ENCODE data around the gene ITLN2.
"Not testable (repeated sequence)": the region's sequence is repeated elsewhere in the genome, so short reads cannot be mapped to it uniquely, and the experiment has no call there.

Gene ITLN2

DNA sequence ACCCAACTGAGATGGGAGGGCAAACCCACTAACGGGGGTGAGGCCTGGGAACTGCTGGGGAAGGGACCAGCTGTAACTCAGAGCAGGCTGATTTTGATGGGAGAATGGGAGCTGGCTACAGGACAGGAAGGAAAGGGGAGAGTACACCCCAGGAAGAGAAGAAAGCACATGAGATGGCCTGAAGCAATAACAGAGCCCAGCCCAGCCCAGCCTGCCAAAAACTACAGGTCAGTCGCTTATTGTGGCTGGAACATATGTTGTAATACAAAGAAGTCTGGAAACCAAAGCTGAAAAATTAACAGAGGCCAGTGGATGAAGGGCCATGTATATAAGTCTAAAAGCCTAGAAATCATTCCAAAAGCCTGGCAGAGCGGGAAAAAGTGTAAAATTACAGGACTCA is 1.6 kb downstream of the ITLN2 start:
- ATAC-seq (no peak), DNase-seq (no peak)

DNA sequence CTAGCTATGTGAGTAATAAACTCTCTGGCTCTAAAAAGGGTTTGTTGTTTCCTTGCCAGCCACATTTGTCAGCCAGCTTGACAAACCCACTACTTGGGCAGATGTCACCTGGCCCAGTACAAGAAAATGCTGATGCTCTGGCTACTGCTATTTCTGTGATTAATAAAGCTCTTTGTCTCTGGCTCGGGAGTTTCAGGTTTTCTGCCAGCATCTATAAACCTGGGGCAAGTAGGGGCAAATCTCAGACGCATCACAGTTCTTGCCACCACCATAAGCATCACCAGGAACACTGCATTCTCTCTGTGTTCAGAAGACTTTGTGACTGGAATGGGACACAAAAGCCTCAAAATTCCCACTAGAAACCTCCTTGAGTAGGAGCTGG is 2.5 kb downstream of the ITLN2 start:
- no peak for ATAC-seq
- no peak for DNase-seq

DNA sequence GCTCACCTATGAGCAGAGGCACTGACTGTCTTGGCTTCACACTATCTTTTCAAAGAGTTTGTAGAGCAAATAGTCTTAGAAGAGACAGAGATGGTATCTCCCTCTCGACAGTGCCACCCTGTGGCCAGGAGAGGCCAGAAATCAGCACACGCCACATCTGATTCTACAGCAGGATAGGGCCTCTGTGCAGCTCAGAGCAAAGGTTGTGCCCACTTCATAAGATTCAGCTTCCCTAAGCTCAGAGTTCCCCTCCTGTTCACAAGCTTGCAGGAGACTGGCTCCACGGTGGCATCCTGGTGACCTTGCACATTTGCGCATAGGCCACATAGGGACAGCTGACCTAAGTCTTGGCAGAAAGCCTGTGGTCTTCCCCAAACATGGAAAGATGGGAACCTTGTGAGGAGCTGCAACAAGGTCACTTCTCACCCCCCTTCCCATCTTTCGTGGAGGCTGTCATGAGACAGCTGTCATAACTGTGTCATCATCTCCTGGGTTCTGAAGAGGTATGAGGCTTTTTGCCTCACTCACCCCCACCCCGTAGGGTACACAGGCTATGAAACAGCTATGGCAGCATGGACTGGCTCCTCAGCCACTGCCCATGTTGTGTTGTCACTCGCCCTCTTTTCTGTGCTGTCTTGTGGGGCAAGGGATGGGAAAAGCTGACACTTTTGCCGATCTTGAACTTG is 3.0 kb downstream of the ITLN2 start:
- DNase-seq (peak; percentile 73), ATAC-seq (peak; percentile 74)

DNA sequence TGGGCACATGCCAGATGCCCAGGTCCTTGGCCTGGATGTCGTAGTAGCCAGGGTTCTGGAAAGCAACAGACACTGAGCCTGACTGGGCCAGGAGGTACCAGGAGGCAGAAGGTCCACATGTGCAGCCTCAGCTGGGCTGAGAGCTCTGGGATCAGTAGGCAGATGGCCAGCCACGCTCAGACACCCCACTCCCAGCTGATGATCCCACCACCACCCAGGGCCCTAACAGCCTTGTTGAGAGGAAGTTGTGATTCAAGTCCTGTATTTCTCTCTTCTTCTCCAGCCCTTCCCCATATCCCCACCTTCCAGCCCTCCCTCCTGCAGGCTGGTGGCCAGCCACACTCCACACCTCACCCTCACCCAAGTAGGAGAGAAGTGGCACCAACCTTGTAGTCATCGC is 4.0 kb downstream of the ITLN2 start:
- DNase-seq = no peak
- no peak for ATAC-seq

DNA sequence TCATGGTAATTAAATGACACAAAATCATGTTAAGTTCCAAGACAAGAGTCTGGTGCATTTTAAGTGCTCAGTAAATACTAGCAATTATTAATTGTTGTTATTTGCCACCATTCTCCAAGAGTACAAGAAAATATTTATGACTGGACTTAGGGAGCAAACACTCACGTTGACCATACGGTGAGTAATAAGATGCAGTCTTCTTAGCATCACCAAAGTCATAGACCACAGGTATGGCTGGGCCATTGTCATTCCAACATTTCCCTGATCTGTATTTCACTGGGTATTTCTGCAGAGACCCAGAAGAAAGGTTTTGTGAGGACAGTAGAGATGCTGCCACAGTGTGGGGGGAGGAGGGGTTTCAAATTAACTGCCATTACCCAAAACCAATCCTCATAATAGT is 4.7 kb downstream of the ITLN2 start:
- DNase-seq (no peak), ATAC-seq (no peak)

DNA sequence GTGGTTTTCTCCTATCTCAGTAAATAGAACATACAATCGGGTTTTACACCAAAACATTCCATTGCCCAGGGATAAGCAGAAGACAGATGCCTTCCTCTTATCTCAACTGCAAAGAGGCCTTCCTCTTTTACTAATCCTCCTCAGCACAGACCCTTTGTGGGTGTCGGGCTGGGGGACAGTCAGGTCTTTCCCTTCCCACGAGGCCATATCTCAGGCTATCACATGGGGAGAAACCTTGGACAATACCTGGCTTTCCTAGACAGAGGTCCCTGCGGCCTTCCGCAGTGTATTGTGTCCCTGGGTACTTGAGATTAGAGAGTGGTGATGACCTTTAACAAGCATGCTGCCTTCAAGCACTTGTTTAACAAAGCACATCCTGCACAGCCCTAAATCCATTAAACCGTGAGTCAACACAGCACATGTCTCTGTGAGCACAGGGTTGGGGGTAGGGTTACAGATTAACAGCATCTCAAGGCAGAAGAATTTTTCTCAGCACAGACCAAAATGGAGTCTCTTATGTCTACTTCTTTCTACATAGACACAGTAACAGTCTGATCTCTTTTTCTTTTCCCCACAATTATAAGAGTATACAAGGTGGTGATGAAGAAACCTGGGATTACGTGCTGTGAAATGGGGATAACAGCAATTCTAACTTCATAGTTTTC is 5.3 kb downstream of the ITLN2 start:
- not testable (repeated sequence) for DNase-seq, ATAC-seq

DNA sequence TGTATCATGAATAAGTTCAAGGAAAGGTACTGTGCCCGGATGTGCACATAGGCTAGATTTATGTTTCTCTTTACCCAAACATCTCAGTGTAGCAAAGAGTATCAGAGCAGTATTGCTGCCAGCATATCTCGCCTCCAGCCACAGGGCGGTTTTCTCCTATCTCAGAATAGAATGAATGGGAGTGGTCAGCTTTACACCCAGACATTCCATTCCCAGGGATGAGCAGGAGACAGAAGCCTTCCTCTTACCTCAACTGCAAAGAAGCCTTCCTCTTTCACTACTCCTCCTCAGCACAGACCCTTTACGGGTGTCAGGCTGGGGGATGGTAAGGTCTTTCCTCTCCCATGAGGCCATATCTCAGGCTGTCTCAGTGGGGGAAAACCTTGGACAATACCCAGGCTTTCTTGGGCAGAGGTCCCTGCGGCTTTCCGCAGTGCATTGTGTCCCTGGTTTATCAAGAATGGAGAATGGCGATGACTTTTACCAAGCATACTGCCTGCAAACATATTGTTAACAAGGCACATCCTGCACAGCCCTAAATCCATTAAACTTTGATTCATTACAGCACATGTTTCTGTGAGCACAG is 7.3 kb downstream of the ITLN2 start:
- not testable (repeated sequence) for ATAC-seq, DNase-seq

DNA sequence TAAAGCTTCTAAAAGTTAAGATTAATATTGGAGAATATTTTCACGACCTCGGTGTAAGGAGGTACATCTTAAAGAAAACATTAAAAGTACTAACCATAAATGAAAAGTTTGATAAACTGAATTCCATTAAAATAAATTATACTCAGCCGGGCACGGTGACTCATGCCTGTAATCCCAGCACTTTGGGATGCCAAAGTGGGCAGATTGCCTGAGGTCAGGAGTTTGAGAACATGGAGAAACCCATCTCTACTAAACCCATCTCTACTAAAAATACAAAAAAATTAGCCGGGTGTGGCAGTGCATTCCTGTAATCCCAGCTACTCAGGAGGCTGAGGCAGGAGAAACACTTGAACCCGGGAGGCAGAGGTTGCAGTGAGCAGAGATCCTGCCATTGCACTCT is 8.7 kb downstream of the ITLN2 start:
- ATAC-seq = not testable (repeated sequence)

DNA sequence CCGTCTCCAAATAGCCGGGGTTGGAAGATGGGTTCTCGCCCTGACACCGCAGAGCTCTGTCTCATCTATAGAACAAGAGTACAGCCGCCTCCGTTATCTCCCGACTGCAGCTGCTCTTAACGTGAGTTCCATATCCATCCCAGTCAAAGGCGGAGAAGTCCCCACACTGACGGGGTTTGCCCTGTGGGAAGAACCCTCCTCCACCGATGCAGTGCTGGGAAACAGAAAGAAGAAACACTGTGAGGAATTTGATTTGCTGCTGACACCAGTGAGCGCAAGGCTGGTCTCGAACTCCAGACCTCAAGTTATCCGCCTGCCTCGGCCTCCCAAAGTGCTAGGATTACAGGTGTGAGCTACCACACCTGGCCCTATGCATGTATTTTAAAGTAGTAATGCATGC is 9.5 kb downstream of the ITLN2 start:
- ATAC-seq = no peak
- DNase-seq = no peak

More for the DNA sequence above, 8.7 kb downstream of the ITLN2 start:
- DNase-seq = not testable (repeated sequence)

DNA sequence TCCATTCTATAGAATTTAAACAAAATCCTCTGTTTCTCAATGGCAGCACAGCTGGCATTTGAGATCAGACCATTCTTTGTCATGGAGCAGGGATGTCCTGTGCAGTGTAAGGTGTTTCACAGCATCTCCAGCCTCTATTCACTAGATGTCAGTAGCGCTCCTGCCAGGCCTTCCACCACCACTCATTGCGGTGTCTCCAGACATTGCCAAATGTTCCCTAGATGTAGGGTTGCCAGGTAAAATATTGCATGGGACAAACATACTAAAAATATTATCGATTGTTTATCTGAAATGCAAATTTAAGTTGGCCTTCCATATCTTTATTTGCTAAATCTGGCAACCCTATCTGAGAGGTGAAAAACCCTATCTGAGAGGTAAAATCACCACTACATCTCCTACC is 11.7 kb downstream of the ITLN2 start:
- DNase-seq = no peak
- no peak for ATAC-seq

DNA sequence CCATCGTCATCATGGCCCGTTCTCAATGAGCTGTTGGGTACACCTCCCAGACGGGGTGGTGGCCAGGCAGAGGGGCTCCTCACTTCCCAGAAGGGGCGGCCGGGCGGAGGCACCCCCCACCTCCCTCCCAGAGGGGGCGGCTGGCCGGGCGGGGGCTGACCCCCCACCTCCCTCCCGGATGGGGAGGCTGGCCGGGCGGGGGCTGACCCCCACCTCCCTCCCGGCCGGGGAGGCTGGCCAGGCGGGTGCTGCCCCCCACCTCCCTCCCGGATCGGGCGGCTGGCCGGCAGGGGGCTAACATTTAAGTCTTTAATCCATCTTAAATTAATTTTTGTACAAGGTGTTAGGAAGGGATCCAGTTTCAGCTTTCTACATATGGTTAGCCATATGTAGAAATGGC is 17.9 kb downstream of the ITLN2 start:
- DNase-seq, ATAC-seq: not testable (repeated sequence)

DNA sequence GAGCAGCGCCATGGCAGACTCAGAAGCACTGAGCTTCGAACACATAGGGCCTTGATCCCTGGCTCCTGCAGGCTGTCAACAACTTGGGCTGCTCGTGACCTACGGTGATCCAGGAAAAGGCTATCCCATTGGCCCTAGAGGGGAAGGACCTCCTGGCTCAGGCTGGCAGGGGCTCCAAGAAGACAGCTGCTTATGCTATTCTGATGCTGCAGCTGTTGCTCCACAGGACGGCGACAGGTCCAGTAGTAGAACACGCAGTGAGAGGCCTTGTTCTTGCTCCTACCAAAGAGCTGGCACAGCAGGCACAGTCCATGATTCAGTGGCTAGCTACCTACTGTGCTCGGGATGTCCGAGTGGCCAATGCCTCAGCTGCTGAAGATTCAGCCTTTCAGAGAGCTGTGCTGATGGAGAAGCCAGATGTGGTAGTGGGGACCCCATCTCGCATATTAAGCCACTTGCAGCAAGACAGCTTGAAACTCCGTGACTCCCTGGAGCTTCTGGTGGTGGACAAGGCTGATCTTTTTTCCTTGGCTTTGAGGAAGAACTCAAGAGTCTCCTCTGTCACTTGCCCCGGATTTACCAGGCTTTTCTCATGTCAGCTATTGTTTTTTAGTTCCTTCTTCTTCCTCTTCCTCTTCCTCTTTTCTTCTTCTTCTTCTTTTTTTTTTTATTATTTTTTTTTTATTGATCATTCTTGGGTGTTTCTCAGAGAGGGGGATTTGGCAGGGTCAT is 18.9 kb downstream of the ITLN2 start:
- no peak for DNase-seq
- ATAC-seq = no peak

DNA sequence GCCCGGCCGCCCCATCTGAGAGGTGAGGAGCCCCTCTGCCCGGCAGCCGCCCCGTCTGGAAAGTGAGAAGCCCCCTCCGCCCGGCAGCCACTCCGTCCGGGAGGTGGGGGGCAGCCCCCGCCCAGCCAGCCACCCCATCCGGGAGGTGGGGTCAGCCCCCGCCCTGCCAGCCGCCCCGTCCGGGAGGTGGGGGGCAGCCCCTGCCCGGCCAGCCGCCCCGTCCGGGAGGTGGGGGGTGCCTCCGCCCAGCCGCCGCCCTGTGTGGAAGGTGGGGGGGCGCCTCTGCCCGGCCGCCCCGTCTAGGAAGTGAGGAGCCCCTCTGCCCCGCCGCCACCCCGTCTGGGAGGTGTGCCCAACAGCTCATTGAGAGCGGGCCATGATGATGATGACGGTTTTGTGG is 21.3 kb downstream of the ITLN2 start:
- not testable (repeated sequence) for DNase-seq, ATAC-seq

DNA sequence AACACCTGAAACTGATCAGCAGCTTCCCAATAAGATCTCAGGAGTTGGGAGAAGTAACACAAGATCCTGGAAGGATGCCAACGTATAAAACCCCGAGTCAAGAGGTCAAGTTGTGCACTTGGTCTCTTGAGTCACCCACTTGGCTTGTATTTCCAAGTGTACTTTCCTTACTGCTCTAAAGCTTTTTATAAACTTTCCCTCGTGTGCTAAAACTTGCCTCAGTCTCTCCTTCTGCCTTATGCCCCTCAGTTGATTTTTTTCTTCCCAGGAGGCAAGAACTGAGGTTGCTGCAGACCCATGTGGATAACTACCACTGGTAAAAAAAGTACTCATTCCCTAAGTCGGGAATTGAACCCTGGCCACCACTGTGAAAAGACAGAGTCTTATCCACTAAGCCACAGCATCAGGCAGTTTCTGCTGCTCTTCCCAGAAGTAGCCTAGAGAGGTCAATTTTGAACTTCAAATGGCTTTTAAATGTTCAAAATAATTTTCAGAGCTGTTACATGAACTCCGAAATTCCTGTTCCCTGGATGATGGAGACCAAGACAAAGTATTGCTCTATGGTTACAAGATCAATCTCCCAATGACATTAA is 28.9 kb downstream of the ITLN2 start:
- no peak for DNase-seq
- ATAC-seq = no peak

DNA sequence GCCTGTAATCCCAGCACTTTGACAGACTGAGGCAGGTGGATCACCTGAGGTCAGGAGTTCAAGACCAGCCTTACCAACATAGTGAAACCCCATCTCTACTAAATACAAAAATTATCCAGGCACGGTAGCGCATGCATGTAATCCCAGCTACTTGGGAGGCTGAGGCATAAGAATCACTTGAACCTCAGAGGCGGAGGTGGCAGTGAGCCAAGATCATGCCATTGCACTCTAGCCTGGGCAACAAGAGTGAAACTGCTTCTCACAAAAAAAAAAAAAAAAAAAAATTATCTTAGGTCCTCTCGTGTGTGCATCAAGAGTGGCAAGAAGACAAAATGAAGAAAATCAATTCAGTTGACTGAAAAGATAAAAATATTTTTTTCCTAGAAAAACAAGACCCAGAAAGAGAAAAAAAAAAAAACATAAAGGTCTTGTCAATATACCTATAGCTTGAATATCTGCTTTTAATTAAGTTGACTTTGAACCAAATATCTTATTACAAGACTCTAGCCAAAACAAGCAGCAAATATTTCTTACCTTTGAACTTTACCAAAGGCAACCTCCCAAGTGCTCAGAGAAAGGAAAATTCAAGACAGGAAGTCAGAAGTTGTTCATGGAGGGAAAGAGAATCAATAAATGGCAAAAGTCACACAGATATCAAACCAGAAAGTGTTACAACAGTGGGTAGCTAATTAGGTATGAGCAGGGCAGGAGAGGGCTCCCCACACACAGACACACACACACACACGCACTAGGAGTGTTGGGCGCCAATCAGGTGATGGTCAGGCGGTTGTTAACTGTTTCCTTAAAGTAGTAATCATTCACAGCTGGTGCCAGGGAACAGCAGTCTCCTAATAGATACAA is 29.6 kb downstream of the ITLN2 start:
- DNase-seq (no peak), ATAC-seq (no peak)

DNA sequence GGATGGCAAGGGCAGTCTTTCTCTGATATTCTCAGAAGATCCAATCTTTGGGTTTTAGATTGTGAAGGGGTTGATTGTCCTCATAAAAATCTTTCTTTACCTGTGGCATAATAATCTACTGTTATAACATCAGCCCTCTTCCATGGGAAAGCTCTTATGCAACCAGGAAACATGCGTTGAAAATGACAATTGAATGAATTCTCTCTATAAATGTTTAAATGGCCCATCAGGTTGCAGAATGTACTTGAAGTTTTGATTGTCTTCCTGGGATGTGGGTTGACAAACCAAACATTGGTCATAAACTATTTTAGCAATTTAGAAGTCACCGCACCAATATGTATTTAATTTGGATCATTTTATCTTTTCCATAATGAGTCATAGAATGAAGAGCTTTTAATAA is 37.9 kb downstream of the ITLN2 start:
- no peak for DNase-seq

DNA sequence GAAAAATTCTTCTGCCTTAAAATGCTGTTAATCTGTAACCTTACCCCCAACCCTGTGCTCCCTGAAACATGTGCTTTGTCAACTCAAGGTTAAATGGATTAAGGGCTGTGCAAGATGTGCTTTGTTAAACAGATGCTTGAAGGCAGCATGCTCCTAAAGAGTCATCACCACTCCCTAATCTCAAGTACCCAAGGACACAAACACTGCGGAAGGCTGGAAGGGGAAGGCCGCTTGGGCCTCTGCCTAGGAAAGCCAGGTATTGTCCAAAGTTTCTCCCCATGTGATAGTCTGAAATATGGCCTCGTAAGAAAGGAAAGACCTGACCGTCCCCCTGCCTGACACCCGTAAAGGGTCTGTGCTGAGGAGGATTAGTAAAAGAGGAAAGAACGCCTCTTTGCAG is 41.4 kb downstream of the ITLN2 start:
- DNase-seq, ATAC-seq: not testable (repeated sequence)

More for the DNA sequence above, 37.9 kb downstream of the ITLN2 start:
- ATAC-seq = no peak

DNA sequence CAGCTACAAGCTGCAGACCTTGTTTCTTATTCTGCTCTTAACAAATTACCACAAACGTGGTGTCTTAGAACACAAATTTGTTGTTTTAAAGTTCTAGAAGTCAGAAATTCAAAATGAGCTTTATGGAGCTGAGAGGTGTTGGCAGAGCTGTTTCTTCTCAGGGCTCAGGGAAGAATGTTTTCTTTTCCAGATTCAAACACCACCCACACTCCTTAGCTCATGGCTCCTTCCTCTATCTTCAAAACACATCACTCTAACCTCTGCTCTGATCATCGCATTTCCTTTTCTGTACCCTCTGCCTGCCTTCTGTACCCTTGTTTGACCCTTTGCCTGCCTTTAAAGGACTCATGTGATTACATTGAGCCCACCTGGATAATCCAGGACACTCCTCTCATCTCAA is 42.7 kb downstream of the ITLN2 start:
- no peak for DNase-seq
- no peak for ATAC-seq

DNA sequence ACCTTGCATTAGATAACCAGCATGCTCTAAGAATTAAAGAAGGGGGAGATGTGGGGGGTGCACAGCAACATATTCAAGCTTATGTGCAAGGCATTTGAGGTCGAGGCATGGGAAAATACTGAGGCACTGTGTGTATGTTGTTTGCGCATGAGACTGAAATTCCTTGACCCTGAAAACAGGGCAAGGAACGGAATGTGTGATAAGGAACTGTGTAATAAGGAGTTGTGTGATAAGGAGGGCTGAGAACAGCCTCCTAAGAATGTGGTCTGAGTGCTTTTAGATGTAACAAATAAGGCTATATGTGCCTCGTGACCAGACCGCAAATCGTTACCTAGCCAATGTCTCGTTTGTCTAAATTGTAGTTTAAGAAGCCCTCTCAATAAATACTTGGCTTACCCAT is 43.2 kb downstream of the ITLN2 start:
- ATAC-seq = no peak
- no peak for DNase-seq

DNA sequence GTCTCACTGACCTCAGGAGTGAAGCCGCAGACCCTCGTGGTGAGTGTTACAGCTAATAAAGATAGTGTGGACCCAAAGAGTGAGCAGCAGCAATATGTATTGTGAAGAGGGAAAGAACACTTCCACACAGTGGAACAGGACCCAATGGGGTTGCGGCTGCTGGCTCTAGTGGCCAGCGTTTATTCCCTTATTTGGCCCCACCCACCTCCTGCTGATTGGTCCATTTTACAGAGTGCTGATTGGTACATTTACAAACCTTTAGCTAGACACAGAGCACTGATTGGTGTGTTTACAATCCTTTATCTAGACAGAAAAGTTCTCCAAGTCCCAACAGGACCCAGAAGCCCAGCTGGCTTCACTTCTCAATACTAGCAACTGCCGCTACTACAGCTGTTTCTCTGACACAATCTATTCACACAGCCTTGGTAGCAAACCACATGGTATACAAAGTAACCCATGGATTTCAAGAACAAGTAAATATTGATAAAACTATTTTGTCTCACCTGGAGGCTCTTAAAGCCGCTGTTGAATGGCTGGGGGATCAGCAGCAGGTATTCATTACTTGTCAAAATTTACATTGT is 44.3 kb downstream of the ITLN2 start:
- DNase-seq = no peak
- no peak for ATAC-seq

DNA sequence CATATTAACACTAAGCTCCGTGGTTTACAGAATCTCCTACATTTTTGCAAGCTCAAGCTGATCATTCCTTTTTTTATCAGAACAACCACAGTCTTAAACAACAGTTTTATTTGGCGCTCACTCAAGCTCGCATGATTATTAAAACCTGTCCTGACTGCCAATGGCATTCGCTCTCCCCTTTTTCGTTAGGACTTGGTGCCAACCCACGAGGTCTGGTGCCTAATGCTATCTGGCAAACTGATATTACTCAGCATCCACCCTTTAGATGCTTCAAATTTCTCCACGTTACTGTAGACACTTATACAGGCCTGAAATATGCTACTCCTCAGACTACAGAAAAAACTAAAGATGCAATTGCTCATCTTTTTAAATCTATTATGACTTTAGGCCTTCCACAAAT is 46.6 kb downstream of the ITLN2 start:
- no peak for ATAC-seq
- DNase-seq = no peak
